HG03175 (cell line): Measurements from ENCODE around the gene ALDOC.
"Not testable (repeated sequence)": the region's sequence is repeated elsewhere in the genome, so short reads cannot be mapped to it uniquely, and the experiment has no call there.

ENCODE experiments used
- ATAC-seq: cut with Tn5 transposase; IDR thresholded peaks from one replicate; pipeline ENCODE4 v1.9.1; 2021; ENCODE audit warnings: mild to moderate bottlenecking, moderate library complexity; ENCODE audit not compliant: unreplicated experiment

The ALDOC gene

GRCh38 chr17:28584434-28584833 is 7.7 kb upstream of the ALDOC start:
- ATAC-seq = no peak

GRCh38 chr17:28582513-28582912 is 5.8 kb upstream of the ALDOC start:
- ATAC-seq = no peak

- ATAC-seq = no peak
These were observed 4.3 kb upstream of the ALDOC start for GRCh38 chr17:28580959-28581358.

- ATAC-seq = no peak
These were observed 2.8 kb upstream of the ALDOC start for GRCh38 chr17:28579526-28579925.

GRCh38 chr17:28578246-28579195 is 1.8 kb upstream of the ALDOC start:
- no peak for ATAC-seq

- no peak for ATAC-seq
These were observed 750 bp upstream of the ALDOC start for GRCh38 chr17:28577466-28577824.

GRCh38 chr17:28576016-28576415 is 679 bp downstream of the ALDOC start:
- ATAC-seq = not testable (repeated sequence)

GRCh38 chr17:28575126-28575795 is 1.4 kb downstream of the ALDOC start:
- no peak for ATAC-seq

- ATAC-seq = no peak
These were observed 2.2 kb downstream of the ALDOC start for GRCh38 chr17:28574526-28574925.

GRCh38 chr17:28573966-28574480 is 2.7 kb downstream of the ALDOC start:
- ATAC-seq = no peak

- ATAC-seq = no peak
These were observed 3.2 kb downstream of the ALDOC start for GRCh38 chr17:28573521-28573920.

GRCh38 chr17:28573040-28573380 is 3.7 kb downstream of the ALDOC start:
- ATAC-seq = no peak

GRCh38 chr17:28572259-28573039 is 4.2 kb downstream of the ALDOC start:
- no peak for ATAC-seq

GRCh38 chr17:28571361-28572122 is 5.2 kb downstream of the ALDOC start, which contains the start of gene PIGS:
Gene PIGS, minus strand, starts transcription at chr17:28571524. Its CDS starts 28 bp downstream, at chr17:28571496.
- ATAC-seq = peak; percentile 94

GRCh38 chr17:28570716-28571360 is 5.9 kb downstream of the ALDOC start:
- ATAC-seq = peak; percentile 32

- ATAC-seq = no peak
These were observed 7.2 kb downstream of the ALDOC start for GRCh38 chr17:28569446-28569845.

GRCh38 chr17:28567604-28568003 is 9.1 kb downstream of the ALDOC start:
- ATAC-seq = no peak

GRCh38 chr17:28563475-28563874 is 13.2 kb downstream of the ALDOC start:
- ATAC-seq = no peak

GRCh38 chr17:28555022-28555421 is 21.7 kb downstream of the ALDOC start:
- ATAC-seq = no peak

GRCh38 chr17:28554565-28554964 is 22.1 kb downstream of the ALDOC start:
- no peak for ATAC-seq
